Activated CD8-positive, alpha-beta memory T cell treated with anti-CD3 and anti-CD28 coated beads, Interleukin-2, amount 50 U/mL, for 24 hours (primary cell): ENCODE results near the gene PRPSAP1.
"Not testable (repeated sequence)": the region's sequence is repeated elsewhere in the genome, so short reads cannot be mapped to it uniquely, and the experiment has no call there.

ENCODE experiments used
- DNase-seq: peaks from one replicate; pipeline ENCODE4 v3.0.0-alpha.2; 2020; ENCODE audit errors: extremely low read depth

The PRPSAP1 gene

GRCh38 chr17:76277300-76278267, 76.1 kb downstream of the PRPSAP1 start:
- no peak for DNase-seq

GRCh38 chr17:76276461-76277299, 77.0 kb downstream of the PRPSAP1 start:
- DNase-seq = no peak

GRCh38 chr17:76276069-76276431, 77.7 kb downstream of the PRPSAP1 start:
- DNase-seq = no peak

- no peak for DNase-seq
Measured at GRCh38 chr17:76275382-76276068, 78.2 kb downstream of the PRPSAP1 start.

GRCh38 chr17:76274112-76274956, 79.4 kb downstream of the PRPSAP1 start:
- DNase-seq = no peak

- DNase-seq = no peak
Measured at GRCh38 chr17:76273445-76274111, 80.1 kb downstream of the PRPSAP1 start.

GRCh38 chr17:76272541-76273444, 80.9 kb downstream of the PRPSAP1 start:
- no peak for DNase-seq

GRCh38 chr17:76271669-76272540, 81.8 kb downstream of the PRPSAP1 start:
- DNase-seq = peak; percentile 76

GRCh38 chr17:76270770-76271668, 82.7 kb downstream of the PRPSAP1 start:
- DNase-seq = no peak

GRCh38 chr17:76270127-76270592, 83.6 kb downstream of the PRPSAP1 start:
- no peak for DNase-seq

- no peak for DNase-seq
Measured at GRCh38 chr17:76268991-76269981, 84.4 kb downstream of the PRPSAP1 start.

- DNase-seq = no peak
Measured at GRCh38 chr17:76268015-76268749, 85.5 kb downstream of the PRPSAP1 start.

GRCh38 chr17:76267581-76268001, 86.1 kb downstream of the PRPSAP1 start:
- DNase-seq = not testable (repeated sequence)

- DNase-seq = no peak
Measured at GRCh38 chr17:76267051-76267576, 86.6 kb downstream of the PRPSAP1 start.
